ENCODE results near the gene ZBTB42.

ZBTB42 gene

GRCh38 chr14:104773505-104774452, 27.1 kb upstream of the ZBTB42 start:
- DNase-seq (ENCODE audit: low spot score): no peak

GRCh38 chr14:104774453-104775072, 26.3 kb upstream of the ZBTB42 start:
- Mint-ChIP-seq H3K27ac (no peak overlapping the region), H3K27me3 (ENCODE audit: low read depth) (no peaks in the 10 kb centered on the region), H3K36me3 (ENCODE audit: low read depth) (peaks cover 45% of the 10 kb centered on the region), H3K9me3 (peaks cover 5% of the 10 kb centered on the region), H3K4me3 (no peak overlapping the region), H3K4me1 (ENCODE audit: low read depth) (no peaks in the 10 kb centered on the region)
- DNase-seq (ENCODE audit: low spot score): no peak

More at GRCh38 chr14:104773505-104774452, 27.1 kb upstream of the ZBTB42 start:
- no peaks in the 10 kb centered on the region for H3K4me1 Mint-ChIP-seq (ENCODE audit: low read depth)
- H3K4me3 Mint-ChIP-seq: no peak overlapping the region
- no peaks in the 10 kb centered on the region for H3K27me3 Mint-ChIP-seq (ENCODE audit: low read depth)
- H3K9me3 Mint-ChIP-seq: peaks cover 5% of the 10 kb centered on the region
- no peak overlapping the region for H3K27ac Mint-ChIP-seq
- H3K36me3 Mint-ChIP-seq (ENCODE audit: low read depth): peaks cover 45% of the 10 kb centered on the region

GRCh38 chr14:104775073-104775489, 25.8 kb upstream of the ZBTB42 start:
- H3K4me1 Mint-ChIP-seq (ENCODE audit: low read depth): no peaks in the 10 kb centered on the region
- H3K4me3 Mint-ChIP-seq: no peak overlapping the region
- no peak for DNase-seq (ENCODE audit: low spot score)
- no peaks in the 10 kb centered on the region for H3K27me3 Mint-ChIP-seq (ENCODE audit: low read depth)
- peaks cover 40% of the 10 kb centered on the region for H3K36me3 Mint-ChIP-seq (ENCODE audit: low read depth)
- no peak overlapping the region for H3K27ac Mint-ChIP-seq
- peaks cover 5% of the 10 kb centered on the region for H3K9me3 Mint-ChIP-seq

GRCh38 chr14:104776481-104776880, 24.4 kb upstream of the ZBTB42 start:
- Mint-ChIP-seq H3K4me1 (ENCODE audit: low read depth) (no peaks in the 10 kb centered on the region), H3K27ac (no peak overlapping the region), H3K4me3 (no peak overlapping the region), H3K9me3 (no peaks in the 10 kb centered on the region), H3K27me3 (ENCODE audit: low read depth) (no peaks in the 10 kb centered on the region), H3K36me3 (ENCODE audit: low read depth) (peaks cover 28% of the 10 kb centered on the region)
- DNase-seq (ENCODE audit: low spot score): no peak

GRCh38 chr14:104776961-104777807, 23.7 kb upstream of the ZBTB42 start:
- Mint-ChIP-seq H3K36me3 (ENCODE audit: low read depth) (peaks cover 21% of the 10 kb centered on the region), H3K4me3 (no peak overlapping the region), H3K27ac (no peak overlapping the region), H3K27me3 (ENCODE audit: low read depth) (no peaks in the 10 kb centered on the region), H3K9me3 (no peaks in the 10 kb centered on the region), H3K4me1 (ENCODE audit: low read depth) (no peaks in the 10 kb centered on the region)
- no peak for DNase-seq (ENCODE audit: low spot score)

- H3K36me3 Mint-ChIP-seq (ENCODE audit: low read depth): peaks cover 14% of the 10 kb centered on the region
- H3K27ac Mint-ChIP-seq: peak overlapping the region; percentile 45
- H3K27me3 Mint-ChIP-seq (ENCODE audit: low read depth): no peaks in the 10 kb centered on the region
Measured at GRCh38 chr14:104777808-104778249, 23.1 kb upstream of the ZBTB42 start.

GRCh38 chr14:104778694-104779331, 22.1 kb upstream of the ZBTB42 start:
- Mint-ChIP-seq H3K4me3 (no peak overlapping the region), H3K27ac (no peak overlapping the region), H3K9me3 (no peaks in the 10 kb centered on the region), H3K27me3 (ENCODE audit: low read depth) (no peaks in the 10 kb centered on the region), H3K36me3 (ENCODE audit: low read depth) (peaks cover 11% of the 10 kb centered on the region), H3K4me1 (ENCODE audit: low read depth) (no peaks in the 10 kb centered on the region)
- DNase-seq (ENCODE audit: low spot score): no peak

More at GRCh38 chr14:104777808-104778249, 23.1 kb upstream of the ZBTB42 start:
- Mint-ChIP-seq H3K9me3 (no peaks in the 10 kb centered on the region), H3K4me1 (ENCODE audit: low read depth) (no peaks in the 10 kb centered on the region), H3K4me3 (no peak overlapping the region)
- DNase-seq (ENCODE audit: low spot score): no peak

- no peaks in the 10 kb centered on the region for H3K27me3 Mint-ChIP-seq (ENCODE audit: low read depth)
- H3K9me3 Mint-ChIP-seq: no peaks in the 10 kb centered on the region
- H3K27ac Mint-ChIP-seq: no peak overlapping the region
- H3K4me3 Mint-ChIP-seq: no peak overlapping the region
- DNase-seq (ENCODE audit: low spot score): no peak
- no peaks in the 10 kb centered on the region for H3K4me1 Mint-ChIP-seq (ENCODE audit: low read depth)
- peaks cover 8% of the 10 kb centered on the region for H3K36me3 Mint-ChIP-seq (ENCODE audit: low read depth)
Measured at GRCh38 chr14:104779776-104780512, 21.0 kb upstream of the ZBTB42 start.

GRCh38 chr14:104780513-104781030, 20.3 kb upstream of the ZBTB42 start:
- H3K27me3 Mint-ChIP-seq (ENCODE audit: low read depth): no peaks in the 10 kb centered on the region
- H3K36me3 Mint-ChIP-seq (ENCODE audit: low read depth): peaks cover 8% of the 10 kb centered on the region
- no peak for DNase-seq (ENCODE audit: low spot score)
- no peaks in the 10 kb centered on the region for H3K4me1 Mint-ChIP-seq (ENCODE audit: low read depth)
- no peak overlapping the region for H3K27ac Mint-ChIP-seq
- no peaks in the 10 kb centered on the region for H3K9me3 Mint-ChIP-seq
- no peak overlapping the region for H3K4me3 Mint-ChIP-seq

GRCh38 chr14:104781271-104782077, 19.4 kb upstream of the ZBTB42 start:
- no peaks in the 10 kb centered on the region for H3K4me1 Mint-ChIP-seq (ENCODE audit: low read depth)
- no peak overlapping the region for H3K27ac Mint-ChIP-seq
- no peaks in the 10 kb centered on the region for H3K27me3 Mint-ChIP-seq (ENCODE audit: low read depth)
- peaks cover 5% of the 10 kb centered on the region for H3K36me3 Mint-ChIP-seq (ENCODE audit: low read depth)
- no peak overlapping the region for H3K4me3 Mint-ChIP-seq
- no peaks in the 10 kb centered on the region for H3K9me3 Mint-ChIP-seq
- DNase-seq (ENCODE audit: low spot score): no peak

GRCh38 chr14:104782086-104782807, 18.7 kb upstream of the ZBTB42 start:
- Mint-ChIP-seq H3K9me3 (no peaks in the 10 kb centered on the region), H3K4me3 (no peak overlapping the region), H3K27me3 (ENCODE audit: low read depth) (no peaks in the 10 kb centered on the region), H3K4me1 (ENCODE audit: low read depth) (no peaks in the 10 kb centered on the region), H3K36me3 (ENCODE audit: low read depth) (no peaks in the 10 kb centered on the region), H3K27ac (no peak overlapping the region)
- DNase-seq (ENCODE audit: low spot score): no peak

- no peaks in the 10 kb centered on the region for H3K9me3 Mint-ChIP-seq
- no peak for DNase-seq (ENCODE audit: low spot score)
- no peaks in the 10 kb centered on the region for H3K27me3 Mint-ChIP-seq (ENCODE audit: low read depth)
- H3K27ac Mint-ChIP-seq: no peak overlapping the region
- H3K4me1 Mint-ChIP-seq (ENCODE audit: low read depth): no peaks in the 10 kb centered on the region
- H3K4me3 Mint-ChIP-seq: no peak overlapping the region
- no peaks in the 10 kb centered on the region for H3K36me3 Mint-ChIP-seq (ENCODE audit: low read depth)
Measured at GRCh38 chr14:104782808-104783139, 18.1 kb upstream of the ZBTB42 start.

All from T-helper 2 cell treated with Interferon-gamma antibody and Interleukin-4, amounts not matched to agents 5 μg/mL and 100 μg/mL, for 36 hours (primary cell).